Keratinocyte (primary cell): ENCODE measurements around the gene MYH10. TPM values are rescaled to one million over a fixed set of nuclear protein-coding genes. Genes with fewer than 3 reads are reported as not detected.

Experiments used
- DNase-seq: peaks from one replicate; pipeline ENCODE4 v3.0.0-alpha.2; 2011; ENCODE audit warnings: low read depth, missing footprints, low spot score
- FAIRE-seq: peaks from 2 replicates; lab custom pipeline; 2011; peaks lifted over from hg19 to GRCh38; lab: Jason Lieb, UNC
- H2AFZ ChIP-seq: 2 replicates; pipeline ENCODE4 v1.6.0; 2012; ENCODE audit warnings: low read length, control low read depth, inconsistent platforms; ENCODE audit not compliant: control insufficient read depth
- H3K27ac ChIP-seq: 2 replicates; pipeline ENCODE4 v1.5.1; 2011; ENCODE audit warnings: low read length; ENCODE audit not compliant: control insufficient read depth, insufficient read depth
- H3K27me3 ChIP-seq: 3 replicates; pipeline ENCODE4 v1.6.0; 2011; ENCODE audit warnings: low read length; ENCODE audit not compliant: control insufficient read depth, insufficient read depth; ENCODE audit errors: extremely low read depth
- H3K36me3 ChIP-seq, 2 experiments: 2 replicates in 1 of 2; 3 replicates in 1 of 2; pipeline ENCODE4 v1.5.1; 2011; ENCODE audit warnings: low read length in 2 of 2, mild to moderate bottlenecking in 1 of 2; ENCODE audit not compliant: control insufficient read depth in 2 of 2, insufficient read depth in 2 of 2; ENCODE audit errors: extremely low read depth in 1 of 2
- H3K4me1 ChIP-seq: 3 replicates; pipeline ENCODE4 v1.5.1; 2011; ENCODE audit warnings: low read length; ENCODE audit not compliant: control insufficient read depth, insufficient read depth; ENCODE audit errors: extremely low read depth
- H3K4me2 ChIP-seq: 3 replicates; pipeline ENCODE4 v1.6.0; 2011; ENCODE audit warnings: low read depth, low read length; ENCODE audit not compliant: control insufficient read depth, insufficient read depth; ENCODE audit errors: extremely low read depth
- H3K4me3 ChIP-seq, 3 experiments: fragments of 200-600 bp in 1 of 3; sonication (generic) in 1 of 3; 2 replicates in 2 of 3; 3 replicates in 1 of 3; pipeline ENCODE4 v1.5.1; 2011 to 2016; ENCODE audit warnings: low read length in 3 of 3, mild to moderate bottlenecking in 3 of 3, control low read depth in 2 of 3, inconsistent platforms in 1 of 3, low read depth in 1 of 3, mixed read lengths in 1 of 3, mixed run types in 1 of 3, moderate library complexity in 1 of 3; ENCODE audit not compliant: control insufficient read depth in 2 of 3, insufficient read depth in 2 of 3; ENCODE audit errors: extremely low read depth in 1 of 3
- H3K79me2 ChIP-seq: 2 replicates; pipeline ENCODE4 v1.6.0; 2012; ENCODE audit warnings: low read length; ENCODE audit not compliant: control insufficient read depth, insufficient read depth
- H3K9ac ChIP-seq: 3 replicates; pipeline ENCODE4 v1.6.0; 2011; ENCODE audit warnings: low read length; ENCODE audit not compliant: control insufficient read depth, insufficient read depth; ENCODE audit errors: extremely low read depth
- H3K9me1 ChIP-seq: 3 replicates; pipeline ENCODE4 v1.6.0; 2011; ENCODE audit warnings: low read length; ENCODE audit not compliant: control insufficient read depth, insufficient read depth; ENCODE audit errors: extremely low read depth
- H3K9me3 ChIP-seq: 2 replicates; pipeline ENCODE4 v1.5.1; 2012; ENCODE audit warnings: low read depth, low read length; ENCODE audit not compliant: control insufficient read depth
- H4K20me1 ChIP-seq: 3 replicates; pipeline ENCODE4 v1.6.0; 2011; ENCODE audit warnings: low read length; ENCODE audit not compliant: control insufficient read depth, insufficient read depth; ENCODE audit errors: extremely low read depth
- EZH2 ChIP-seq: IDR thresholded peaks from one replicate; pipeline ENCODE4 v1.6.1; 2012; ENCODE audit warnings: inconsistent platforms, mild to moderate bottlenecking, low read length, moderate library complexity
- dilution Hi-C: fragments of 300-500 bp; cut with MboI; formaldehyde crosslinking; loops from one replicate; pipeline ENCODE4 v1.7.0; 2020; ENCODE audit warnings: low sequenced_read_pairs; ENCODE audit not compliant: extremely low pct_ligation_motif_present
- polyA plus RNA-seq, 5 experiments: library from polyadenylated mRNA; depleted of rRNA in 3 of 5; stranded (reverse) in 3 of 5; stranded (forward) in 1 of 5; unstranded in 1 of 5; fragments of >200 nt; gene quantifications; 1 replicate in 1 of 5; 2 replicates in 3 of 5; 3 replicates in 1 of 5; pipeline versions ENCODE4 v1.2.1 to v1.2.3, GENCODE V29; 2011 to 2012; ENCODE audit warnings: missing spikeins in 2 of 5, low read depth in 1 of 5, low replicate concordance in 1 of 5
- TF ChIP-seq, protein P1 (sequence below), 3 experiments: IDR thresholded peaks in 1 of 3; conservative IDR thresholded peaks in 1 of 3; optimal IDR thresholded peaks in 1 of 3; 2 replicates in 2 of 3; 3 replicates in 1 of 3; pipeline versions ENCODE3 to v1.5.1; 2011; ENCODE audit warnings: low read length in 3 of 3, mild to moderate bottlenecking in 3 of 3, moderate library complexity in 2 of 3, control low read depth in 1 of 3, inconsistent platforms in 1 of 3; ENCODE audit not compliant: insufficient read depth in 2 of 3; ENCODE audit errors: extremely low read depth in 1 of 3

MYH10 gene
- polyA plus RNA-seq, 1 donor (not counting 4 experiments of a cell fraction or from before 2014, with no cell fraction given), result 21.2 TPM

DNA sequence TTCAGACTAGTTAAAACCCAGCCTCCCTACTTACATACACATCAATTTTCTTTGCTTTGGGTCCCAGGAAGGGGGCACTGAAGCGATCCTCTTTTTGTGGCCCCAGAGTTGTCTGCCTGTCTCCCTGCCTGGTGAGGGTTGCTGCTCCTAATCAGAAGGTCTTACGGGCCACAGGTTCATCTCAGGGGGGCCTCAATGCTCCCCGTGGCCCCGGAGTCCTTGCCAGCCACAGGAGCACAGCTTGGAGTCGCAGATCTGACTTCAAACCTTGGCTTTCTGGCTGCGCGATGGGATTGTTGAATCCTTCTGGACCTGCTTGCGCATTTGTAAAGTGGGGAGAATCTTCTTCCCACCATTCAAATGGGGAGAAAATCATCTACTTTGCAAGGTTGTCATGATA lies 44.8 kb upstream of the MYH10 start:
- dilution Hi-C loops, result no loop called here
- Histone ChIP-seq H2AFZ (no peak overlapping the region), H3K27ac (no peak overlapping the region), H4K20me1 (no peaks in the 10 kb centered on the region), H3K4me1 (no peaks in the 10 kb centered on the region), H3K27me3 (no peaks in the 10 kb centered on the region), H3K9ac (no peak overlapping the region), H3K4me2 (no peak overlapping the region), H3K36me3 (no peaks in the 10 kb centered on the region), H3K79me2 (no peaks in the 10 kb centered on the region), H3K9me3 (no peaks in the 10 kb centered on the region), H3K9me1 (no peaks in the 10 kb centered on the region), H3K4me3 (no peak overlapping the region)
- TF ChIP-seq, protein P1, sequence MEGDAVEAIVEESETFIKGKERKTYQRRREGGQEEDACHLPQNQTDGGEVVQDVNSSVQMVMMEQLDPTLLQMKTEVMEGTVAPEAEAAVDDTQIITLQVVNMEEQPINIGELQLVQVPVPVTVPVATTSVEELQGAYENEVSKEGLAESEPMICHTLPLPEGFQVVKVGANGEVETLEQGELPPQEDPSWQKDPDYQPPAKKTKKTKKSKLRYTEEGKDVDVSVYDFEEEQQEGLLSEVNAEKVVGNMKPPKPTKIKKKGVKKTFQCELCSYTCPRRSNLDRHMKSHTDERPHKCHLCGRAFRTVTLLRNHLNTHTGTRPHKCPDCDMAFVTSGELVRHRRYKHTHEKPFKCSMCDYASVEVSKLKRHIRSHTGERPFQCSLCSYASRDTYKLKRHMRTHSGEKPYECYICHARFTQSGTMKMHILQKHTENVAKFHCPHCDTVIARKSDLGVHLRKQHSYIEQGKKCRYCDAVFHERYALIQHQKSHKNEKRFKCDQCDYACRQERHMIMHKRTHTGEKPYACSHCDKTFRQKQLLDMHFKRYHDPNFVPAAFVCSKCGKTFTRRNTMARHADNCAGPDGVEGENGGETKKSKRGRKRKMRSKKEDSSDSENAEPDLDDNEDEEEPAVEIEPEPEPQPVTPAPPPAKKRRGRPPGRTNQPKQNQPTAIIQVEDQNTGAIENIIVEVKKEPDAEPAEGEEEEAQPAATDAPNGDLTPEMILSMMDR (optimal IDR thresholded peaks at IDR 0.05 in 1 of 3, IDR thresholded peaks at IDR 0.05 in 1 of 3, conservative IDR thresholded peaks at IDR 0.05 in 1 of 3; ENCODE audit: extremely low read depth in 1 of 3, insufficient read depth in 2 of 3, low read length in 3 of 3), result no peak
- TF ChIP-seq EZH2, result no peak
- FAIRE-seq (no peak), DNase-seq (no peak)

DNA sequence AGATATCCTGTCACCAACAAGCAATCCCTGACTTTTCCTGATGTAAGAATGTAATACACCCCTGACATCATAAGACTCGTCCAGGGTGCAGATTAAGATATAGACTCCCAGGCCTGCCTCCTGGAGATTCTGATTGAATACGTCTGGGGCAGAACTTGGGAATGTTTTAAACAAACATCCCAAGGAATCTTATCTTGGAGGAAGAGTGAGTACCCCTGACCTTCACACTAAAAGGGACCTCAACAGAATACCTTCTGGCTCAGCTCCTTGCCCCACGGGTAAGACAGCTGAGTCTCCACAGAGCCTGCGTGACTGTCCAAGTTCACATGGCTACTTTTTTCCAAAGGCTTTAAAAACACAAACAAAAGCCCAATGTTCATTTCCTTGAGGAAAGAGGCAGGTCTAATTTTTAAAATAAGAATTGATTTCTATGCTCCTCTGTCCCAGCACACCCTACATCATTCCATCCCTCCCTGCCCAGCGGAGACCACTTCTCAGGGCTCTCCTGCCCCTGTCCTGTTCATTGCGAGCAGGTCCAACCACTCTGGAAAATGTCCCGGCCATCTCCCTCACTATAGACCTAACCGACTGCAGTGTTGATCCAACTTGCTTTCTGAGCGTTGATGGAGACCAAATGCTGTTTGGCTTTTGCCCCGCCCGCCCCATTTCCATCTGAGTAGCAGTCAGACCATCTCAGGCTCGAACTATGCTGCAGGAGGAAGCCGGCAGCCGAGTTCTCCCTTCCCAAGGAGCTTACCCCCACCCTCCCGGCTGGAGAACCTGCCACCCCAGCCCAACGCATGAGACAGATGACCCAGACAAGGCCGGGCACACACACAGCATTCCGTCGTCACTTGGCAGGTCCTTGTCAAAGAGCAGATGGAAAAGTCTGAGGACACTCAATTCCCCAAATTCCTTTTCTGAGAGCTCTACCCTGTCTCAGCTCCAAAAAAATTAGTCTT lies 44.1 kb upstream of the MYH10 start:
- H3K9me3 ChIP-seq, result no peaks in the 10 kb centered on the region
- H3K79me2 ChIP-seq, result no peaks in the 10 kb centered on the region
- H3K36me3 ChIP-seq, result no peaks in the 10 kb centered on the region
- no peak overlapping the region for H3K4me3 ChIP-seq
- dilution Hi-C loops, result no loop called here
- no peaks in the 10 kb centered on the region for H3K9me1 ChIP-seq
- H2AFZ ChIP-seq, result no peak overlapping the region
- FAIRE-seq (no peak), DNase-seq (no peak)
- no peak overlapping the region for H3K27ac ChIP-seq
- no peaks in the 10 kb centered on the region for H3K4me1 ChIP-seq
- no peak overlapping the region for H3K9ac ChIP-seq
- no peaks in the 10 kb centered on the region for H3K27me3 ChIP-seq
- TF ChIP-seq EZH2, result no peak
- TF ChIP-seq, protein P1 (optimal IDR thresholded peaks at IDR 0.05 in 1 of 3, IDR thresholded peaks at IDR 0.05 in 1 of 3, conservative IDR thresholded peaks at IDR 0.05 in 1 of 3; ENCODE audit: extremely low read depth in 1 of 3, insufficient read depth in 2 of 3, low read length in 3 of 3), result no peak
- no peaks in the 10 kb centered on the region for H4K20me1 ChIP-seq
- H3K4me2 ChIP-seq, result no peak overlapping the region
